HepG2 (cell line): ENCODE measurements around the gene BCAS3.

Source experiments
- CHD2 ChIP-seq: IDR thresholded peaks from 2 replicates; pipeline ENCODE4 v1.6.1; 2011; ENCODE audit warnings: low read depth, low read length, improper control_type of control experiment
- GATAD2A ChIP-seq: IDR thresholded peaks from 2 replicates; pipeline ENCODE4 v1.6.1; 2016
- MAX ChIP-seq: IDR thresholded peaks from 2 replicates; pipeline ENCODE4 v1.6.1; 2012; ENCODE audit warnings: inconsistent platforms
- MEIS2 ChIP-seq: sonication (generic); formaldehyde crosslinking; IDR thresholded peaks from 2 replicates; pipeline ENCODE4 v1.9.0; 2021; ENCODE audit warnings: mild to moderate bottlenecking, missing genetic modification reagents
- ZBTB7A ChIP-seq: sonication (generic); formaldehyde crosslinking; IDR thresholded peaks from 2 replicates; pipeline ENCODE4 v1.8.0; 2022; ENCODE audit warnings: mild to moderate bottlenecking, missing genetic modification reagents
- ZNF224 ChIP-seq: sonication (generic); formaldehyde crosslinking; IDR thresholded peaks from 2 replicates; pipeline ENCODE4 v1.5.0; 2020; ENCODE audit warnings: mild to moderate bottlenecking, missing genetic modification reagents
- ZNF292 ChIP-seq: sonication (generic); formaldehyde crosslinking; IDR thresholded peaks from 2 replicates; pipeline ENCODE4 v1.8.1; 2022; ENCODE audit warnings: mild to moderate bottlenecking, low read depth, missing genetic modification reagents, borderline replicate concordance

- TF ChIP-seq ZBTB7A (CRISPR knock-in tag) (no peak), GATAD2A (CRISPR knock-in tag) (no peak), ZNF224 (no peak), CHD2 (no peak), MAX (no peak), ZNF292 (CRISPR knock-in tag) (no peak), MEIS2 (no peak)
These were observed 458.6 kb downstream of the BCAS3 start for GRCh38 chr17:61136296-61136695.
